NCI-H526 treated with DMSO at 0.1 percent for 48 hours (cell line): ENCODE measurements around the gene C1QTNF12.
"Not testable (repeated sequence)": the region's sequence is repeated elsewhere in the genome, so short reads cannot be mapped to it uniquely, and the experiment has no call there.

Experiments
- DNase-seq: peaks from one replicate; lab custom pipeline; 2025; lab: John Stamatoyannopoulos, UW

C1QTNF12 gene

DNA sequence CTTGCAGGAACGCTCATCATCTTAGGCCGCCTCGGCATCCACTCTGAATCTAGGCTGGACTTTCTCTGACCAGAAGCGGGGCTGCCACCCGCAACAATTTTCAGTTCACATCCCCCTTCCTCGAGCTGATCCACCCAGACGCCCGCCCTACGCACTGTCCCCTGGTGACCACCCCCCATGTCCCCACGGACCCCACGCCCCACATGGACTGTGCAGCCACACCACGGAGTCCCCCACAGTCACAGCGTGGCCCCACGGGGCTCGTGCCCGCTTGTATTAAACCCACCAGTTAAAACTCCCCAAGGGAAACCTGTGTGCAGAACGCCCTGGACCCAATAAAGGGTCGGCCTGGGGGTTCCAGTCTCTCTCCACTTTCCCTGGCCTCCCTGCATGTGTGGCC is 13.0 kb upstream of the C1QTNF12 start:
- no peak for DNase-seq

DNA sequence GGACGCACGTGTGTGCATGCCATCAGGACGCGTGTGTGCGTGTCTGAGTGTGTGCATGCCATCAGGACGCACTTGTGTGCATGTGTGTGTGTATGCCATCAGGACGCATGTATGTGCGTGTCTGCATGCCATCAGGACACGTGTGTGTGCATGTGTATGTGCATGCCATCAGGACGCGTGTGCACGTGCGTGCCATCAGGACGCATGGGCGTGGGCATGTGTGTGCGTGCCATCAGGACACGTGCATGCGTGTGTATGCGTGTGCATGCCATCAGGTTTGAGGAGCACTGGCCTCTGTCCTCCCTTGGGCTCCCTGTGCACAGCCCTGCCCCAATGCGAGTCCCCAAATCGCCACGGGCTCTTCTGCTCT is 12.6 kb upstream of the C1QTNF12 start:
- no peak for DNase-seq

DNA sequence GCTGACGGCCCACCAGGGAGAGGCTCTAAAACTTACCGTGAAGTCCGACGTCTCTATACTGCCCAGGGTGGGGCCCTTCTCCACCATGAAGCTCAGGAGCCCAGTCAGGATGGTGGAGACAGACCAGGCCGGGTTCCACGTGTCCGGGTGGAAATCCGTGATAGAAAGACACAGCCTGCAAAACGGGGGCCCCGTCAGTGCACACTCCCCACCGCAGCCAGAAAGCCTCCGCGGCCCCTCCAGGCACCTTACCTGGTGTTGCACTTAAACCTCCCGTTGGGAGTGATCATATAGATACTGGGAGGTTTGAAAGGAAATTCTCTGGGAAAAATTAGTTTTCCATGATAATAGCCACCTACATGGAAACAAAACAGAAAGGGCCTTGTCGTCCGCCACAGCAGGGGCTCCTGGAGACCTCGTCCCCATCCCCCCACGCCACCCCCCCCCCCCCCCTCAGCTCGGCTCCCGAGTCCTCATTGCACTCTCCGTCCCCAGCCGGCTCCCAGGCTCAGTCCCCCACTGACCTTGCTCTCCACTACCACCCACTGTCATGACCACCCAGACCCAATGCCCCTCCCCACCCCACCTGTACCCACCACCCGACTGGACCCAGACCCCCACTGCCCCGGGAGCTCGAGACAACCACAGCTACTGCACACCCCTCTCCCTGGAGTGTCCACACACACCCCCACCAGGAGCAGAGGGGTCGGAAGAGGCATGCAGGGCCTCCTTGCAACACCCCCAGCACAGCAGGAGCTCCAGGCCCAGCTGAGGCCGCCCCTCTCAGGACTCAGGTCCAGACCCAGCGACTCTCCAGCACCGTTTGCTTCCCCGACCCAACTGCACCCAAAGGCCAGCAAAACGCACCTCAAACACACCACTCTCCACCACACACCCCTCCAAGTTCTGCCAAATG is 10.7 kb upstream of the C1QTNF12 start:
- no peak for DNase-seq

DNA sequence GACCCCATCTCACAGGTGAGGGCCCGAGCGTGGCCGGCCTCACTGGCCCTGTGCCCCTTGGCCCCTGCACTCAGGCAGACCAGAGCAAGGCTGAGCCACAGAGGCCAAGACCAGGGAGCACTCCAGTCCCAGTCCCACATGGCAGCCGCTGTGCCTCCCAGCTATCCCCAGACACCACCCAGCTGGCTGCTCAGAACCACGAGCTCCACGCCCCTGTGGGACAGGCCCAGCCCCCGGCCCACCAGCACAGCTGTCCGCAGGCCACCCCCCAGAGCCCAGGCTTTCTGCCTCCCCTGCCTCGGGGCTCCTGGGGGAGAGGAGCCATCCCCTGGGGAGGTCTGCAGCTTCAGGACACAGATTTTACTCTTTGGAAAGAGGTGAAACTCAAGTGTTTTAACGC is 9.1 kb upstream of the C1QTNF12 start:
- no peak for DNase-seq

DNA sequence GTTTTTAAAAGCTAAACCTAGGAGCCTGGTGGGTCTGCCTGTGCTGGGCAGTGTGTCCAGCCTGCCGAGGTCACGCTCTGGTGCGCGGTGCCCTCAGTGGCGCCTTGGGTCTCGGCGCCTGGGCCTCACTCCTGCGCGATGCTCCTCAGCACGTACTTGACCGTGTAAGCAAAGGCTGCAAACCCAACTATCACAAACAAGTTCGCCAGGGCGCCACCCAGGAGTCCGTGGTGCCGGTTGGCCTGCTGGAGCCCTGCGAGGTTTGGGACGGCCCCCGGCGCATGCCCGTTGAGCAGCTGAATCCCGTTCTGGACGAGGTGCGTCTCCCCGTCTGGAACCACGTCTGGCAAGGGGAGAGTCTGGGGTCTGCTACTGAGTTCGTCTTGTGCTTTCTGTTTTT is 8.6 kb upstream of the C1QTNF12 start:
- DNase-seq: no peak

DNA sequence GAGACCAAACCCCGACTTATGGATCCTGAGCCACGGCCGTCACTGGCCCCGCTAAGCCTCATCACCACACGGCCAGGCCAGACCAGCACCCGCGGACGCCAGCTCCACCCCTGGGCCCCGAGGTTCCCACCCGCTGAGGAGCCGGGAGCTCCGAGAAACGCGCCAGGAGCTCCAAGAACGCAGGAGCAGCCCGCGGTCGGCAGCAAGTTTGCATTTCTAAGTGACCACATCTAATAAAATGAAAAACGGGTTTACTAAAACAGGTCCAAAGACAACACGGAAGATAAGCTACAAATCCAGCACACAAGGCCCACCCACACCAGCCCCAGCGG is 8.1 kb upstream of the C1QTNF12 start:
- no peak for DNase-seq

DNA sequence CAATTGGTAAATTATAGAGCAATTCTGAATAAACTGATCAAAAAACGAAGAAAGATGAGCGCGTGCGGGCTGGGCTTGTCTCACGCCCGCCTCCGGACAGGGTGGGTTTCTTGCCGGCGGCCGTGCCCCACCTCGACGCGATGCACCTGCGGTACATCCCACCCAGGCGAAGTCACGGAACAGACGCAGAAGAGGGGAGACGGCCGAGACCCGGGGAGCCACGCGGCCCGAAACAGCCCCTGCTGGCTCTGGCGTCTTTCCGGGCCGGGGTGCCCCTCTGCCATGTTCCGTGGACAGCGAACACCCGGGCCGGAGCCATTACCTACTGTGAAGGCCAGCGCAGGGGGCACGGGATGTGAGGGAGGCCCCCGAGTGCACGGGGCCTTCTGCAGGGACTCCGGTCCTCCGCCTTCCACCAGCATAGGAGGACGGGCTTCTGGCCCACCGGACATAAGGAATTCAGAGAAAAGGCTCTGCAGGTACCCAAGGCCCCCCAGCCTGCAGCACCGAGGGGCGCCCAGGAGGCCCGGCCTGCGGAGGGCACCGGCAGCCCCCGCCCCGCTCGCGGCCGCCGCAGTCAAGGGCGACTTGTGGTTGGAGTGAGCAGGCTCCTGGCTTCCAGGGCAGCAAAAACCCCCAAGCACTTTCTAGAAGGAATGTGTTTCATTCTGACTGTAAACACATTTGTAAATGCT is 7.6 kb upstream of the C1QTNF12 start:
- no peak for DNase-seq

DNA sequence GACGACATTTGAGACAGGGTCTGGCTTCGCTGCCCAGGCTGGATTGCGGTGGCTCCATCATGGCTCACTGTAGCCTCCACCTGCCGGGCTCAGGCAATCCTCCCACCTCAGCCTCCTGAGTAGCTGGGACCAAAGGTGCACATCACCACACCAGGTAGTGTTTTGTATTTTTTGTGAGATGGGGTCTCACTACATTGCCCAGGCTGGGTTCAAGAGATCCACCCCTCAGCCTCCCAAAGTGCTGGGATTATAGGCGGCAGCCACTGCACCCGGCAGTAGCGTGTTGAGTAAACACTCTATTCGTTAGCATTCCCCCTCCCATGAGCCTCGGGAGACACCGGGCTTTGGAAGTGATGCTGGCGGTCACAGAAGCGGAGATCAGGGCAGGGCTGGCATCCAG is 6.8 kb upstream of the C1QTNF12 start:
- DNase-seq: no peak

DNA sequence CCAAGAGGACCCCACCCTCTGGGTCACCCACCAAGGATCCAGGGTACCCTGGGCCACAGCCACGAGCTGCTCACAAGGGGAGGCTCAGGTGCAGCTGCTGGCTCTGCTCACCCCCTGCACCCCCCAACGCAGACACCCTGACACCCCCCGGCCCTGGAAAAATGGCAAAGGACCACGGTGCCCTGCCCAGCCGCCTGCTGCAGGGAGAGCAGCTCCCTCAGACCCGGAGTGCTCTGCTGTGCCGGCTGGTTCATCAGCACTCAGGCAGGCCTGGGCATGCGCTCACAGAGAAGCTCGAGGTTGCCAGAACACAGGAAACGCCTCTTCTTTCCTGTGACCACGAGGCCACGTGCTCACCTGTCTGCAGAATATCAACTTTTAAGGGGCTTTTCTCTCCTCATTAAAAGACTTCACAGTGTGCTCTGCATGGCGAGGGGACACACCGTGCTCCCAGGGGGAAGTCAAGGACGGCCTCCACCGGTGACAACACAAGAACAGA is 4.3 kb upstream of the C1QTNF12 start:
- peak; percentile 21 for DNase-seq

DNA sequence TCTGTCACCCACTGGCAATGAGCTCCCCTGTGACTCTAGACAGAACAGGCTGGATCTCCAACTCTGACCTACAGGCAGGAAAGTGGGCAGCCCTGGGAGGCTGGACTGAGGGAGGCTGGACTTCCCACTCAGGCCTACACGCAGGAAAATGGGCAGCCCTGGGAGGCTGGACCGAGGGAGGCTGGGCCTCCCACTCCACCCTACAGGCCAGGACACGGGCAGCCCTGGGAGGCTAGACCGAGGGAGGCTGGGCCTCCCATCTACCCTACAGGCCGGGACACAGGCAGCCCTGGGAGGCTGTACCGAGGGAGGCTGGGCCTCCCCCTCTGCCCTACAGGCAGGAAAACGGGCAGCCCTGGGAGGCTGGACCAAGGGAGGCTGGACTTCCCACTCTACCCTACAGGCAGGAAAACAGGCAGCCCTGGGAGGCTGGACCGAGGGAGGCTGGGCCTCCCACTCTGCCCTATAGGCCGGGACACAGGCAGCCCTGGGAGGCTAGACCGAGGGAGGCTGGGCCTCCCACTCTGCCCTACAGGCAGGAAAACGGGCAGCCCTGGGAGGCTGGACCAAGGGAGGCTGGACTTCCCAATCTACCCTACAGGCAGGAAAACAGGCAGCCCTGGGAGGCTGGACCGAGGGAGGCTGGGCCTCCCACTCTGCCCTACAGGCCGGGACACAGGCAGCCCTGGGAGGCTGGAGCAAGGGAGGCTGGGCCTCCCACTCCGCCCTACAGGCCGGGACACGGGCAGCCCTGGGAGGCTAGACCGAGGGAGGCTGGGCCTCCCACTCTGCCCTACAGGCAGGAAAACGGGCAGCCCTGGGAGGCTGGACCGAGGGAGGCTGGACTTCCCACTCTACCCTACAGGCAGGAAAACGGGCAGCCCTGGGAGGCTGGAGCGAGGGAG is 1.7 kb upstream of the C1QTNF12 start:
- not testable (repeated sequence) for DNase-seq

DNA sequence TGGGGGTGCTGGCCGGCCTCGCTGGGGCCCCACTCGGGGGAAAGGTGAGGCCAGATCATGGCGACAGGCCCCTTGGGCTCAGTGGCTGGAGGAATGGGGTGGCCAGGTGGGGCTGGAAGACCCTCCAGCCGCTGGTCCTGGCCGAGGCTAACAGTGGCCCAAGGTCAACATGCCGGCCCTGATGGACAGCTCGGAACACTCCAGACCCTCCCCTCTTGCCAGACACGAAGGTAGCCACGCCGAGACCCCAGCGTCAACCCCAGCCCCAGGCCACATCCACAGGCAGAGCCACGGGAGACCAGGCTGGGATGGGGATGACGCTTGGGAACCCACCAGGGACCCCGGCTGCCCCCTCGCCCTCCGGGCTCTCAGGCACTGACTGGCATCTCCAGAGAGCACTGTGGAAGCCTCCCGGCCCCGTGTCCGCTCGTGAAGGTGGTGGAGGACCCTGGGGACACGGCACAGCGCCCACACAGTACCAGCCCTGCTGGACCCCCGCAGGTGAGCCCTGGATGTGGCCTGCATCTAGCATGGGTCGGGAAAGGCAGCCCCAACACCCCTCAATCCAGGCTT is 905 bp upstream of the C1QTNF12 start:
- DNase-seq: no peak

DNA sequence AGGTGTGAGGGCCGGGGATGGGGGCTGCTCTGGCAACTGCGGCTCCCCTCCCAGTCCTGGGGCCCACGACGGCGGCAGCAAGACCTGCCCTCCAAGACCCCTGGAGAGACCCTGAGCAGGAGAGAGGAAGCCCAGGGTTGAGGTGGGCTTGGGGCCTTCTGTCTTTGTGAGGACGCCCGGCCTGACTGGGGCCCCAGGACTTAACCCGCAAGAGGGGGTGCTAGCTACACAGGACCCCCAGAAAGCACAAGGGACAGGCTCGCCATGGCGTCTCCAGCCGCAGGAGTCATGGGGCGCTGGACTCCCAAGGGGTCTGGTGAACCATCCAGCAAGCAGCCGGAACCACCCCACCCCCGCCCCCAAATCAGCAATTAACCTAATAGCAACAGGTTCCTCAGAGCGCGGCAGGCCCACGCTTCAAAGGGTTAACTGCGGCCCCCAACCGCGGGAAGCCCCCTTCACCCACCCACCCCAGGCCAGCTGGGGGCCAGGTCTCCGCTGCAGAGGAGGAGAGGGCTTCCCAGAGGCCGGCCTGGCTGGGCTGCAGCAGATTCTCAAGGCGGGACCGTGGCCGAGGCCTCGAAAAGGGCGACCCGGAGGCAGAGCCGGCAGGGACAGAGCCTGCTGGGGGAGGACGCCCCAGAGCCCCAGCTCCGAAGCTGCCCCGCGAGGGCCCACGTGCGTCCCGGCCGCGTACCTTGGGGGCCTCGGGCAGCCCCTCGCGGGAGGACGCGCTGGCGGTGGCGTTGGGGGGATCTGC is 525 bp downstream of the C1QTNF12 start:
- DNase-seq: no peak

DNA sequence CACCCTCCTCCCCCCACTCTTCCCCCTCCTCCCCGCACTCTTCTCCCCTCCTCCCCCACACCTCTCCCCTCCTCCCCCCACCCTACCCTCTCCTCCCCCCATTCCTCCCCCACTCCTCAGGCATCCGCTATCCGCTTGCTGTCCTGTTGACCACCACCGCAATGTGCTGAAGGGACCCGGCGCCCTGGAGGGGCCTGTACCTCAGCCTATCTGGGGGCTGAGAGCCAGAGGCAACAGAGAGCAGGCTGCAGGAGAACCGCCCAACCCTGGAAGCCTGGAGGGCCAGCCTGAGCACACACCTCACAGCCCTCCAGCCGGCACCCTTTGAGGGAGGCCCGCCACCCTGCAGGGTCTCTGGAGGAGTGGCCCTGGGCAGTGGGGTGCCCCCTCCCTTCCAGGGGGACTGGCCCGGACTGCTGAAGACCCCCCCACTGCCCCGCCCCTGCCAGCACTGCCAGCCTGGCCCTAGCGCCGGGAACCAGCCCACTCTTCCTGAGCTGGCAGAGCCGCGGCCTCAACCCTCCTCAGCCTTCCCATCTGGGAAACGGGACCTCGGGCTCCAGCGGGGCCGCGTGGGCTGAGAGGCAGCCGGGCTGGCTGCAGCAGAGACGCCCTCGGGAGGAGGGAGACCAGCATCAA is 1.2 kb downstream of the C1QTNF12 start:
- no peak for DNase-seq

DNA sequence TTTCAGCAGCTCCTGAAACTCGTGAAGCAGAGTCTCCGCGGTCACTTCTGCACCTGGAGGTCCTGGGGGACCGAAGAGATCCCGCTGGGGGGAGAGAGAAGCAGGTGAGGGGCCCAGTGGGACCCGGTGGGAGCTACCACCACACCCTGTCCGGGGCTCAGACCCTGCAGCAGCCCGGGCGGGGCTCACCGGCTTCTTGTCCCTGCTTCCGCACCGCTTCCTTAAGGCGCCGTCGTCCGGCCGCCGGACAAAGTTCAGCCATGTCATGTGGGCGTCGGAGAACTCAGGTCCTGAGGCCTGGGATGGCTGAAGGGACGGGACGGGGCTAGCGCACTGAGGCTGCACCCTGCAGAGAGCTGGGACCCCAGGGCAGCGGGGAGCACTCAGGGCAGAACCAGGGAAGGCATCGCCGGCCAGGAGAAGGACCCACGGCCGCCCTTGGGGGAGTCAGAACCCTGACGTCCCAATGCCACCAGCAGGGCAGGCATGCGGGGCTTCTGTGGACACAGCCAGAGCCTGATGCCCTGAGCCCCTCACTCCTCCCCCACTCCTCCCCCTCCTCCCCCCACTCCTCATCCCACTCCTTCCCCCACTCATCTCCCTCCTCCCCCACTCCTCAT is 2.2 kb downstream of the C1QTNF12 start:
- no peak for DNase-seq

DNA sequence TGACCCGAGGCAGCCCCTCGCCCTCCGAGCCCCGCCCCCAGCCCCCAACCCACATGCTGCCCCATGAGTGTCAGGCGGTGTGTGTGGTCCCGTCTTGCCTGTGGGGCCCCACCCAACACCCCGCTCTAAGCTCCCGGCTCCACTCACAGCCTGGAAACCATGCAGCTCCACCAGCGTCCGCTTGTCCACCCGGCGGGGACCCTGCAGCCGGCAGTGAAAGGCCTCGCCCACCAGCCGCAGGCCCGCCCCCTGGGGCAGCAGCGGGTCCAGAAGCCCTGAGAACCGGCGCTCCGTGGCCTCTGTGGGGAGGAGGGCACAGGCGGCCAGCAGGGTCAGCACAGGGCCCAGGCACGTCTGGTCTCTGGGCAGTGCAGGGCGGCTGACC is 2.7 kb downstream of the C1QTNF12 start:
- DNase-seq: no peak

DNA sequence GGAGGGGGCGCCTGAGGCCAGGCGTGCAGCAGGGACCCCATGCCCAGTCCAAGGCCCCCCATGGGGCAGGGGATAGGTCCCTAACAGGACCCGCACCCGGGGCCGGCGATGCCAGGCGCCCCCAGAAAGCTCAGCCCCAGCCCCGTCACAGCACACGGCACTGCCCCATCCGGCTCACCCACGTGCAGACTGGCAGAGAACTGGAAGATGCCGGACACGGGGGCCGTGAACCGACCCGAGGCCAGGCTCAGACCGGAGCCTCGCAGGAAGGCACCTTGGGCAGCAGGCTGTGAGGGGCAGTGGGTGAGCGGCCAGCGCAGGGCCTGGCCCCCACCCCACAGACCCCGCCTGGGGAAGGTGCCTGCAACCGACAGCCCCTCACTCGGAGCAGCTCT is 3.3 kb downstream of the C1QTNF12 start:
- no peak for DNase-seq

DNA sequence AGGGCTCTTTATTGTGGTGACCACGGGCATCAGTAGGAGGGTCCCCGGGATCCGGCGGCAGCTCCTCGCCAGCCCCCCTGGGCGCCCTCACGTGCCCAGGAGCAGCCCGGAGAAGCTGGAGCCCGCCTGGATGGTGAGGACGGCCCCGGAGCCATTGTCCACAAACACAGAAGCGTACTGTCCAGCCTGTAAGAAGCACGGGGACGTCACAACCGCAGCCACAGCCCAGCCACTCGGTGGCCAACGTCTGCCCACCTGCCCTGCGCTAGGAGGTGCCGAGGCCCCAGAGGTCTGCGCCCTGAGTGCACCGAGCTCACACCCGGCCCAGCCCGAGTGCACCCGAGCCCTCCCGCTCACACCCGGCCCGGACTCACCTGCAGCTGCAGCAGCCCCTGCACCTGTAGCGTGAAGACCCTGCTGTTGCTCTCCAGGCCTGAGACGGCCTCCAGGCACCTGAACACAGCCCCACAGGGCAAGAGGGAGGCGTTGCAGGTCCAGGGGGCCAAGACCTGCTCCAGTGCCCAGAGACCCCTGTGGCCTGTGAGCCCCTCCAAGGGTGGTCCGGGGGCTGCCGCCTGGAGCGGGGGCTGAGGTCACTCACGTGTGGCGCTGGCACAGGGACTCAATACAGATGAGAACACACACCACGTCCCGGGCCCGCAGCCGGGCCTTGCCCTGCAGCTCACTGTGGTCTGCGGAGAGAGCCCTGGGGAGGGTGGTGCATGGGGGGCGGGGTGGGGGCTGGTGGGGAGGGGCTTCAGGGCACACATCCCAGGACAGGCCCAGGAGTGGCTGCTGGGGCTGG is 3.9 kb downstream of the C1QTNF12 start:
- no peak for DNase-seq

DNA sequence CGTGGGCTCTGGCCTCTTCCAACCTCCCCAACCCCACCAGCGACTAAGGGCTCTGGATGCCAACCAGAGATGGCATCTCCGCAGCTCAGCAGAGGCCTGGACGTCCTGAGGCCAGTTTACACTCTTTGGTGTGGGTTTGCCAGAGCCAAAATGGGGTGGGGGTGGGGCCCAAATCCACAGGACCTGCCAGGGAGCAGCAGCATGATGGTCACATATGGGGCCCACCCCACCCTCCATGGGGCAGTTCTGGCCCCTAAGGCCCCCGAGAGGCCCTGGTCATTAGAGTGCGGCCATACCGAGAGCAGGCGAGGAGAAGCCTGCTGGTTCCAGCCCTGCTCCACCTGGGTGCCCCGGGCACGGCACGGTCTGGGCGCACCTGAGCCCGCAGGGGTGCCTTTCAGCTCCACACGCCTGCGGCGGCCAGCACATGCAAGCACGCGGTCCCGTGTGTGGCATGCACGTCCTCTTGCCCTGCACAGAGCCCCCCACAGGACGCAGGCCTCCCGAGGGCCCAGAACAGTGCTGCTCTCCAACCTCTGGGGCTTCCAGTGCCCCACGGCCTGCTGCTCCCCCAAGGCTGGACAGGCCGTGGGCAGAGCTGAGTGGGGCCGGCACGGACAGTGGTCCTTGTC is 4.8 kb downstream of the C1QTNF12 start:
- no peak for DNase-seq
